HG03575 (cell line): Measurements from ENCODE around the gene ACSL6.
"Not testable (repeated sequence)": the region's sequence is repeated elsewhere in the genome, so short reads cannot be mapped to it uniquely, and the experiment has no call there.

Source experiments
- ATAC-seq: cut with Tn5 transposase; IDR thresholded peaks from one replicate; pipeline ENCODE4 v1.9.1; 2021; ENCODE audit not compliant: unreplicated experiment, insufficient number of reproducible peaks, low FRiP score; ENCODE audit errors: extremely low read depth

ACSL6 gene

GRCh38 chr5:131906668-131907067 is 104.8 kb downstream of the ACSL6 start:
- no peak for ATAC-seq

- ATAC-seq: not testable (repeated sequence)
Measured at GRCh38 chr5:131902266-131902665, 109.2 kb downstream of the ACSL6 start.
